Measurements from ENCODE around the gene CAMTA1. TPM values are rescaled to one million over a fixed set of nuclear protein-coding genes. Genes with fewer than 3 reads are reported as not detected.

Gene CAMTA1
- total RNA-seq, 1 donor from 2014 or later: 63.8 TPM

DNA sequence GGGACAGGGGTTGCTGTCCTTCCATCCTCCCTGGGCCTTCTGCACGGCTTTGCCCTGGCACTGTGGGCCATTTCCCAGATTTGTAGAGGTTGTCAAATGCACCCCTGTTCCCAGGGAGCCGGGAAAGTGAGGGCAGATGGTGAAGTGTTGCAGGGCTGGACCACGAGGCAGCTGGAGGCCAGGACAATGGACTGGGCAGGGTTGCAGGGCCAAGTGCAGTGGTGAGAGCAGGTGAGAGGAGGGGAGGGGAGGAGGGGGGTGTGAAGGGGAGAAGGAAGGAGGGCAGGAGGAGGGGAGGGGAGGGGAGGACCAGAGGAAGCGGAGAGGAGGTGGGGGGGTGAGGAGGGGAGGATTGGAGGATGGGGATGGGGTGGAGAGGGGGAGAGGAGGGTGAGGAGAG is 443.9 kb downstream of the CAMTA1 start:
- DNase-seq (ENCODE audit: low spot score): no peak
- no peaks in the 10 kb centered on the region for H3K4me1 Mint-ChIP-seq (ENCODE audit: low read depth)
- TF ChIP-seq, protein P1, sequence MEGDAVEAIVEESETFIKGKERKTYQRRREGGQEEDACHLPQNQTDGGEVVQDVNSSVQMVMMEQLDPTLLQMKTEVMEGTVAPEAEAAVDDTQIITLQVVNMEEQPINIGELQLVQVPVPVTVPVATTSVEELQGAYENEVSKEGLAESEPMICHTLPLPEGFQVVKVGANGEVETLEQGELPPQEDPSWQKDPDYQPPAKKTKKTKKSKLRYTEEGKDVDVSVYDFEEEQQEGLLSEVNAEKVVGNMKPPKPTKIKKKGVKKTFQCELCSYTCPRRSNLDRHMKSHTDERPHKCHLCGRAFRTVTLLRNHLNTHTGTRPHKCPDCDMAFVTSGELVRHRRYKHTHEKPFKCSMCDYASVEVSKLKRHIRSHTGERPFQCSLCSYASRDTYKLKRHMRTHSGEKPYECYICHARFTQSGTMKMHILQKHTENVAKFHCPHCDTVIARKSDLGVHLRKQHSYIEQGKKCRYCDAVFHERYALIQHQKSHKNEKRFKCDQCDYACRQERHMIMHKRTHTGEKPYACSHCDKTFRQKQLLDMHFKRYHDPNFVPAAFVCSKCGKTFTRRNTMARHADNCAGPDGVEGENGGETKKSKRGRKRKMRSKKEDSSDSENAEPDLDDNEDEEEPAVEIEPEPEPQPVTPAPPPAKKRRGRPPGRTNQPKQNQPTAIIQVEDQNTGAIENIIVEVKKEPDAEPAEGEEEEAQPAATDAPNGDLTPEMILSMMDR (IDR thresholded peaks at IDR 0.05): no peak
- no peaks in the 10 kb centered on the region for H3K27me3 Mint-ChIP-seq (ENCODE audit: low read depth)
- no peaks in the 10 kb centered on the region for H3K36me3 Mint-ChIP-seq (ENCODE audit: low read depth)
- no peak overlapping the region for H3K4me3 Mint-ChIP-seq (ENCODE audit: unreplicated experiment)
- H3K9me3 Mint-ChIP-seq (ENCODE audit: low read depth): no peaks in the 10 kb centered on the region
- no peak overlapping the region for H3K27ac Mint-ChIP-seq (ENCODE audit: unreplicated experiment)

DNA sequence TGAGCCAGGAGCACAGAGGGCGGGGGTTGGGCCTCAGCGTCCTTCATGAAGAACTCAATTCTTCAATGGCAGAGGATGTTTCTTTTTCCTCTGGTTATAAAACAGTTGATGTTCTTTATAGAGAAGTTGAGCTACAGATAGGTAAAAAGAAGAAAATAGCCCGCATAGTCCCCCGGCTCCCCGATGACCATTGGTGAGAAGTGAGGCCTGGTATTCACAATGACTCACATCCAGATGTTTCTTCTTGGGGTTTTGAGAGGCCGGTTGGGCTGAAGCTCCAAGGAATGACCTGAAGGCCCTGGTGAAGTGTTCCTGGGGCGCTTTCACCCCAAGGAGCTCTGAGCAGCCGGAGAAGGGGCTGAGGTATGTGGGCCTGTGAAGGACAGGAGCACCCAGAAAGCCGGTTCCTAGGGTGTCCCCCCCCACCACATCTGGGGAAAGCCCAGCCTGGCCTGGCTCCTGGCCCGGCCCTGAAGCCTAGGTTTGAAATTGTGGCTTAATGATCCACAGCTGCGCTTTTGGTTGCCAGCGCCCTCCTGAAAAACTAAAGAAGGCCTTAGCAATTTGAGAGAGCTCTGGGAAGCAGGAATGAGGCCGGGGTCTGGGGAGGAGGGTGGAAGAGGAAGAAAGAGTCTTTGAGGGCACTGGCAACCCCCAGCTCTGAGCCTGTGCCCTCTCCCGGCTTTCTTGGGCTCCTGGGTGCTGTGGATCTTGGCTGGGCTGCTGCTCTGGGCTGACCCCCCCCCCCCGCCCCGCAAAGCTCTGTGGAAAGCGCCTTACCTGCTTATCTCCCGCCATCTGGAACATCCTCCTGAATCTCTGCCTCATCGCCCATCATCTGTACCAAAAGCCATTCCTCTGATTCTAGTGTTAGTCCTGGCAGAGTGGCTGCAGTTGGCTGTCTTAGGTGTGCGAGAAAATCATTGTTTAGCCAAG is 444.7 kb downstream of the CAMTA1 start:
- TF ChIP-seq, protein P1 (IDR thresholded peaks at IDR 0.05): no peak
- Mint-ChIP-seq H3K9me3 (ENCODE audit: low read depth) (no peaks in the 10 kb centered on the region), H3K27ac (ENCODE audit: unreplicated experiment) (no peak overlapping the region), H3K4me3 (ENCODE audit: unreplicated experiment) (no peak overlapping the region), H3K36me3 (ENCODE audit: low read depth) (no peaks in the 10 kb centered on the region), H3K27me3 (ENCODE audit: low read depth) (no peaks in the 10 kb centered on the region), H3K4me1 (ENCODE audit: low read depth) (no peaks in the 10 kb centered on the region)
- DNase-seq (ENCODE audit: low spot score): no peak

DNA sequence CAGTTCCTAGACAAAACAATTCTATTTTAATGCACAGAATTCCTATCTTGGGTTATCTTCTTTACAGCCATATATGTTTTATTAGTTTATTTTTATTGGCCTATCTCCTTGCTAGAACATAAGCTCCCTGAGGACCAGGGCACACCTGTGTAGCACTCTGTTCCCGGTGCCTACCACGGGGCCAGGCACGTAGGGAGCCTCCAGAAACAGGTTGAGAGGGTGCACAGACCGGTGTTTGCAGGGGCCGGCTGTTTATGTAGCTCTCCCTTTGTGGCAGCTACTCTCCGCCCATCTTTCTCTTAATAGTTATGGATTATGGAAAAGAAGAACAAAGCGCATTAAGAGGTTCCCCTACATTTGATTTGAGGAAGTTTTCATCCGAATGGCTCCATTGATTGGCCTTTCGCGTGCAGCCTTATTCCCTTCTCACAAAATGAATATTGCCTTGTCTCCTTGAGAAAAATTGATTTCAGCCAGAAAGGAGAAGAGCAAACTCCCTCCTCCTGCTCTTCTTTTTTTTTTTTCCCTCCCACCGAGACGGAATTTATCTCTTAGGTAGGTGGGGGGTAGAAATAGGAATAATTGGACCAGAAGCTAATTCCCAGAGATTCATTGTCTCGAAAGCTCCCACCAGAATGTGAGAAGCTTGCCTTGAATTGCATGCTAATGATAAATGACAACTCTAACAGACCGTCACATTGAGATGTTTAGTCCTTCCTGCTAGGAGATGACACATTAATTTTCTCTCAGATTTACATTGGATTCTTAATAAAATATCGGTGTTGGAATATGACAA is 447.4 kb downstream of the CAMTA1 start:
- Mint-ChIP-seq H3K9me3 (ENCODE audit: low read depth) (no peaks in the 10 kb centered on the region), H3K4me1 (ENCODE audit: low read depth) (no peaks in the 10 kb centered on the region), H3K4me3 (ENCODE audit: unreplicated experiment) (no peak overlapping the region), H3K27ac (ENCODE audit: unreplicated experiment) (no peak overlapping the region), H3K36me3 (ENCODE audit: low read depth) (no peaks in the 10 kb centered on the region), H3K27me3 (ENCODE audit: low read depth) (no peaks in the 10 kb centered on the region)
- DNase-seq (ENCODE audit: low spot score): no peak
- TF ChIP-seq, protein P1 (IDR thresholded peaks at IDR 0.05): no peak

DNA sequence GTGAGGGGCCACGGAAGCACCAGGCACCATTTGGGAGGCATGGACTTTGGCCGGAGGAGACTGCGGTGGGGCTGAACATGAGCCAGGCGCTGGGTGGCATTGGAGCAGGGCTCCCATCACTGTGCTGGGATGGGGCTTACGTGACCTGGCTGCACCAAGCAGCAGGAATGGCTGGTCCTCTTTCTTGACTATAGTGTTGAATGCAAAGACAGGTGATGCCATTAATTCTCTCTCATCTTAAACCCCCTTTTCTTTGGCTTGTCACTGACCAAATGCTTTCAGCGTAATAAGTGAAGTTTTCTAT is 447.9 kb downstream of the CAMTA1 start:
- H3K27me3 Mint-ChIP-seq (ENCODE audit: low read depth): no peaks in the 10 kb centered on the region
- H3K4me1 Mint-ChIP-seq (ENCODE audit: low read depth): no peaks in the 10 kb centered on the region
- no peak overlapping the region for H3K4me3 Mint-ChIP-seq (ENCODE audit: unreplicated experiment)
- TF ChIP-seq, protein P1 (IDR thresholded peaks at IDR 0.05): no peak
- H3K9me3 Mint-ChIP-seq (ENCODE audit: low read depth): no peaks in the 10 kb centered on the region
- H3K36me3 Mint-ChIP-seq (ENCODE audit: low read depth): no peaks in the 10 kb centered on the region
- H3K27ac Mint-ChIP-seq (ENCODE audit: unreplicated experiment): no peak overlapping the region
- DNase-seq (ENCODE audit: low spot score): no peak

DNA sequence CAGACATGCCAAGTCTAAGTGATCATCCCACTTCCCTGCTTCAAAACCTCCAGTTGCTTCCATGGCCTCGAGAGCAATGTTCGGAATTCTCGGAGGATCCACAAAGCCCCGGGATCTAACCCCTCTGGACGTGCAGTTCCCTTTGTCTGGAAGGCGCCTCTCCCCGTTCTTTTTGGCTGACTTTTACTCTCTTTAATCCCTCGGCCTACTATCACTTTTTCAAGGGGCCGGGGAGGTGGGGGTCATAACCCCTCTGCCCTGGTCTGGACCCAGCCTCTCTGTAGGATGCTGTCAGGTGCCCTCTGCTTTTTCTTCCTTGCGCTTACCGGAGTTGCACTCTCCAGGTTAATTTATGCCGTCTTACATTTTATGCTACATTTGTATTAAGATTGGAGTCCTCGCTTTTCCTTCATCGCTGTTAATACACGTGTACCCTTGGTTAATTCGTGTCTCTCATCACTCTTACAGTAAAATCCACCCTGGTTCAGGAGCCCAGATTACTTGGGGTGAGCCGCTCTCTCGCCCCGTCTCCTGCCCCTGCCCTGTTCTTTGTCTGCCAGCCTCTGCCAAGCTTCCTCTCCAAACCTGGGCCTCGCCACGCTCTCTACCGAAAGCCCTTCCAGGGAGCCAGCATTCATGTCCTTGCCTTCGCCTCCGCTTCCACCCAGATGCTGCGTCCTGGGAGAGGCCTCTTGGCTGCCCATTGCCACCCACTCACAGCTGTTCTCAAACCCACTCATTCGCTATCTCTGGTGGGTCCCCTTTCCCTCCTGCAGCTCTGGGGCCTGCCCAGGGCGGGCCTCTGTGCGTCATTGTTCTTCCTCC is 448.6 kb downstream of the CAMTA1 start:
- no peak overlapping the region for H3K27ac Mint-ChIP-seq (ENCODE audit: unreplicated experiment)
- H3K9me3 Mint-ChIP-seq (ENCODE audit: low read depth): no peaks in the 10 kb centered on the region
- no peaks in the 10 kb centered on the region for H3K27me3 Mint-ChIP-seq (ENCODE audit: low read depth)
- no peak overlapping the region for H3K4me3 Mint-ChIP-seq (ENCODE audit: unreplicated experiment)
- no peaks in the 10 kb centered on the region for H3K4me1 Mint-ChIP-seq (ENCODE audit: low read depth)
- H3K36me3 Mint-ChIP-seq (ENCODE audit: low read depth): no peaks in the 10 kb centered on the region
- no peak for DNase-seq (ENCODE audit: low spot score)
- TF ChIP-seq, protein P1 (IDR thresholded peaks at IDR 0.05): no peak
